SU-DHL-6 (cell line): ENCODE measurements around the gene LHX3.

Experiments
- CTCF ChIP-seq: fragments of 200-600 bp; sonication (generic); IDR thresholded peaks from one replicate; pipeline ENCODE4 v1.5.1; 2017; ENCODE audit warnings: antibody characterized with exemption, mild to moderate bottlenecking, low read length, moderate library complexity; ENCODE audit not compliant: insufficient read depth, poor library complexity, severe bottlenecking
- EZH2phosphoT487 ChIP-seq: fragments of 200-600 bp; sonication (generic), shearing (Covaris generic); conservative IDR thresholded peaks from 2 replicates; pipeline ENCODE4 v1.6.1; 2018; ENCODE audit warnings: mild to moderate bottlenecking, antibody characterized with exemption, low read length, moderate library complexity, mixed read lengths

- no peak for TF ChIP-seq CTCF
- no peak for TF ChIP-seq EZH2phosphoT487
These were observed 8.8 kb upstream of the LHX3 start for GRCh38 chr9:136213733-136214132.
